ENCODE data around the gene GPR137.
"Not testable (repeated sequence)": the region's sequence is repeated elsewhere in the genome, so short reads cannot be mapped to it uniquely, and the experiment has no call there.

GPR137 gene

DNA sequence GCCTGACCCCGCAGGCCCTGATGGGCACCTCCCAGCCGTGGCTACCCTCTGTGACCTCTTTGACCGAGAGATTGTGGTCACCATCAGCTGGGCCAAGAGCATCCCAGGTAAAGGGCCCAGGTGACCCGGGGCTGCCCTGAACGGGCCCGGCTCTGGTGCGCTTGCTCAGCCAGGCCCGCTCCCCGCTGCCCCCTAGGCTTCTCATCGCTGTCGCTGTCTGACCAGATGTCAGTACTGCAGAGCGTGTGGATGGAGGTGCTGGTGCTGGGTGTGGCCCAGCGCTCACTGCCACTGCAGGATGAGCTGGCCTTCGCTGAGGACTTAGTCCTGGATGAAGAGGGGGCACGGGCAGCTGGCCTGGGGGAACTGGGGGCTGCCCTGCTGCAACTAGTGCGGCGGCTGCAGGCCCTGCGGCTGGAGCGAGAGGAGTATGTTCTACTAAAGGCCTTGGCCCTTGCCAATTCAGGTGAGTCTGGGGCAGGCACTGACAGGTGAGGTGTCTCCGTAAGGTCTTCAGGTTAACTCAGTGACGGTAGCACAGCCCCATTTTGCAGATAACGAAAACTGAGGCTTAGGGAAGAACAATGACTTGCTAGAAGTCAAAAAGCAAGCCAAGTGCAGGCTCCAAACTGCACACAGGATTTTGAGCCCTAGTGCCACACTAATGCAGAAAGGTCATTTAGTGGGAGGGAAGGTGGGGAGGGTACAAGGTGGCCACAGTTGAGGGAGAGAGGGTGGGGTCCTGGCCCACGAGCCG, 29.3 kb downstream of the GPR137 start:
- Histone ChIP-seq H3K4me3 (no peak overlapping the region), H3K27me3 (ENCODE audit: low read depth) (no peaks in the 10 kb centered on the region), H3K4me1 (peaks cover 13% of the 10 kb centered on the region), H3K36me3 (replicated peaks) (peaks cover 45% of the 10 kb centered on the region), H3K9me3 (no peaks in the 10 kb centered on the region)
- DNase-seq (ENCODE audit: low spot score in 2 of 2) = no peak
- in situ Hi-C loops (cut with MboI; ENCODE audit: low sequenced_read_pairs) = no loop called here

GRCh38 chr11:64315667-64316526, 30.2 kb downstream of the GPR137 start:
- H3K9me3 ChIP-seq; DNase-seq (ENCODE audit: low spot score in 2 of 2); in situ Hi-C loops (cut with MboI; ENCODE audit: low sequenced_read_pairs); H3K27me3 ChIP-seq (ENCODE audit: low read depth): not testable (repeated sequence)
- H3K4me1 ChIP-seq = peaks cover 13% of the 10 kb centered on the region
- peaks cover 49% of the 10 kb centered on the region for H3K36me3 ChIP-seq (replicated peaks)
- peak overlapping the region; percentile 91 for H3K4me3 ChIP-seq

- Histone ChIP-seq H3K4me1 (peaks cover 13% of the 10 kb centered on the region), H3K9me3 (no peaks in the 10 kb centered on the region), H3K27me3 (ENCODE audit: low read depth) (no peaks in the 10 kb centered on the region), H3K36me3 (replicated peaks) (peaks cover 53% of the 10 kb centered on the region), H3K4me3 (peak overlapping the region; percentile 91)
- DNase-seq (ENCODE audit: low spot score in 2 of 2) = peak; percentile 23 to 50
- in situ Hi-C loops (cut with MboI; ENCODE audit: low sequenced_read_pairs) = no loop called here
Measured at GRCh38 chr11:64316672-64317324, 31.1 kb downstream of the GPR137 start.

DNA sequence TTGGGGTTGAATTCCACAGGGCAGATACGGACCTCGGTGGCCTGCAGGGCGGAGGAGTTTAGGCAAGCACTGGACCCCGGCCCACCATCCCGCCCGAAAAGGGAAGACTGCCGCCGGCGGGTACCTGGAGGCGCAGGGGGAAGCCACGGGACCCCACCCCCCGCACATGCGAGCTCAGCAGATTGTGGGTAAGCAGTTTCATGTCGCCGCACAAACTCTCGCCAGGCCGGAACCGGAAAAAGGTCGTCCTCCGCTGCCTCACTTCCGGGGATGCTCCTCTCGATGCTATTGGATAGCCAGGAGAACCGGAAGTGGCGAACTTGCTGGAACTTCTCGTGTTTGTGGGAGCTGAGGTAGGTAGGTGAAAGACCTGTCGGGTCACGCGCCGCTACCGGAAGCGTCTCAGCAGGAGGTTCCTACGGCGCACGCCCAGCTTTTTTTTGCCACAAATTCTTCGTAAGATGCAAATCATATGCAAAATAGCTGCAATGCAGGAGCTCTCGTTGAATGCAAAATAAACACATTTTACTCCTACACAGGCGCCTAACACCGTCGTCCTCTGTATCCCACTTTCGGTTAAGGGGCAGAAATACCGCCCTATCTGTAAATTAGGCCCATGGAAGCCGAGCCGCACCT, 31.8 kb downstream of the GPR137 start, which contains the start of gene TRMT112:
TSS of gene TRMT112 (minus strand) at position 235 of the 636 bp plus-strand sequence. CDS start at position 202, 33 bp downstream.
- no peaks in the 10 kb centered on the region for H3K9me3 ChIP-seq
- peaks cover 13% of the 10 kb centered on the region for H3K4me1 ChIP-seq
- H3K4me3 ChIP-seq = peak within 1 kb of the TSS; percentile 91
- peaks cover 56% of the 10 kb centered on the region for H3K36me3 ChIP-seq (replicated peaks)
- peak; percentile 98 for DNase-seq (ENCODE audit: low spot score in 2 of 2)
- H3K27me3 ChIP-seq (ENCODE audit: low read depth) = no peaks in the 10 kb centered on the region
- in situ Hi-C loops (cut with MboI; ENCODE audit: low sequenced_read_pairs) = no loop called here

GRCh38 chr11:64317961-64318765, 32.5 kb downstream of the GPR137 start, which contains the start of gene PRDX5:
TSS of gene PRDX5 (plus strand) at chr11:64318121. CDS start at chr11:64318216, 95 bp downstream.
- peaks cover 13% of the 10 kb centered on the region for H3K4me1 ChIP-seq
- peak; percentile 94 to 97 for DNase-seq (ENCODE audit: low spot score in 2 of 2)
- peaks cover 59% of the 10 kb centered on the region for H3K36me3 ChIP-seq (replicated peaks)
- H3K9me3 ChIP-seq = no peaks in the 10 kb centered on the region
- H3K4me3 ChIP-seq = peak within 1 kb of the TSS; percentile 91
- in situ Hi-C loops (cut with MboI; ENCODE audit: low sequenced_read_pairs) = no loop called here
- H3K27me3 ChIP-seq (ENCODE audit: low read depth) = no peaks in the 10 kb centered on the region

GRCh38 chr11:64318766-64319761, 33.4 kb downstream of the GPR137 start:
- Histone ChIP-seq H3K9me3 (no peaks in the 10 kb centered on the region), H3K4me1 (peaks cover 13% of the 10 kb centered on the region), H3K27me3 (ENCODE audit: low read depth) (no peaks in the 10 kb centered on the region), H3K36me3 (replicated peaks) (peaks cover 59% of the 10 kb centered on the region), H3K4me3 (peak overlapping the region; percentile 91)
- in situ Hi-C loops (cut with MboI; ENCODE audit: low sequenced_read_pairs) = no loop called here
- DNase-seq (ENCODE audit: low spot score in 2 of 2) = peak in 1 of 2 experiments; percentile 42

DNA sequence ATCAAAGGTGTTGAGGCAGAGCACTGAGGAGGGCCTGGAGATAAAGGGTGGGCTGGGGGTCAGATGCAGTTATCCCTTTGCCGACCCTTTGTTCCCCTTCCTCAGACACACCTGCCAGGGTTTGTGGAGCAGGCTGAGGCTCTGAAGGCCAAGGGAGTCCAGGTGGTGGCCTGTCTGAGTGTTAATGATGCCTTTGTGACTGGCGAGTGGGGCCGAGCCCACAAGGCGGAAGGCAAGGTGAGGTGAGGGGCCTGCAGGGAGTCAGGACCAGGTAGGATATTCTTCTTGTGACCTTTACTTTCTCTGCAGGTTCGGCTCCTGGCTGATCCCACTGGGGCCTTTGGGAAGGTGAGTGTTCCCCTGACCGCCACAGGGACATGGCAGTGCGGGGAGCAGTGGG, 34.9 kb downstream of the GPR137 start:
- Histone ChIP-seq H3K36me3 (replicated peaks) (peaks cover 44% of the 10 kb centered on the region), H3K9me3 (no peaks in the 10 kb centered on the region), H3K4me1 (peaks cover 13% of the 10 kb centered on the region), H3K27me3 (ENCODE audit: low read depth) (no peaks in the 10 kb centered on the region), H3K4me3 (no peak overlapping the region)
- DNase-seq (ENCODE audit: low spot score in 2 of 2) = no peak
- in situ Hi-C loops (cut with MboI; ENCODE audit: low sequenced_read_pairs) = no loop called here

DNA sequence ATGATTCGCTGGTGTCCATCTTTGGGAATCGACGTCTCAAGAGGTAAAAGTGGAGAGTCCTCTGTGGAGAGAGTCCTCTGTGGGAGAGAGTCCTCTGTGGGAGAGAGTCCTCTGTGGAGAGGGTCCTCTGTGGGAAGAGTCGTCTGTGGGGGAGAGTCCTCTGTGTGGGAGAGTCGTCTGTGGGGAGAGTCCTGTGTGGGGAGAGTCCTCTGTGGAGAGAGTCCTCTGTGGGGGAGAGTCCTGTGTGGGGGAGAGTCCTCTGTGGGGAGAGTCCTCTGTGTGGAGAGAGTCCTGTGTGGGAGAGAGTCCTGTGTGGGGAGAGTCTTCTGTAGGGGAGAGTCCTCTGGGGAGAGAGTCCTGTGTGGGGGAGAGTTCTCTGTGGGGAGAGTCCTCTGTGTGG, 35.4 kb downstream of the GPR137 start:
- H3K4me3 ChIP-seq = no peak overlapping the region
- no peak for DNase-seq (ENCODE audit: low spot score in 2 of 2)
- H3K27me3 ChIP-seq (ENCODE audit: low read depth) = no peaks in the 10 kb centered on the region
- H3K4me1 ChIP-seq = peaks cover 13% of the 10 kb centered on the region
- H3K36me3 ChIP-seq (replicated peaks) = peaks cover 39% of the 10 kb centered on the region
- in situ Hi-C loops (cut with MboI; ENCODE audit: low sequenced_read_pairs) = no loop called here
- H3K9me3 ChIP-seq = no peaks in the 10 kb centered on the region

GRCh38 chr11:64321533-64321932, 35.9 kb downstream of the GPR137 start:
- Histone ChIP-seq H3K27me3 (ENCODE audit: low read depth) (no peaks in the 10 kb centered on the region), H3K4me1 (peaks cover 8% of the 10 kb centered on the region), H3K36me3 (replicated peaks) (peaks cover 34% of the 10 kb centered on the region)

GRCh38 chr11:64322925-64323260, 37.2 kb downstream of the GPR137 start:
- H3K4me1 ChIP-seq = peaks cover 8% of the 10 kb centered on the region
- in situ Hi-C loops (cut with MboI; ENCODE audit: low sequenced_read_pairs) = no loop called here
- peaks cover 26% of the 10 kb centered on the region for H3K36me3 ChIP-seq (replicated peaks)
- H3K9me3 ChIP-seq = no peaks in the 10 kb centered on the region; the same call in 1 of the 2 replicates
- H3K27me3 ChIP-seq (ENCODE audit: low read depth) = no peaks in the 10 kb centered on the region
- no peak for DNase-seq (ENCODE audit: low spot score in 2 of 2)
- no peak overlapping the region for H3K4me3 ChIP-seq

More at GRCh38 chr11:64321533-64321932, 35.9 kb downstream of the GPR137 start:
- Histone ChIP-seq H3K9me3 (no peaks in the 10 kb centered on the region), H3K4me3 (no peak overlapping the region)
- in situ Hi-C loops (cut with MboI; ENCODE audit: low sequenced_read_pairs) = no loop called here
- DNase-seq (ENCODE audit: low spot score in 2 of 2) = no peak

GRCh38 chr11:64323373-64323772, 37.7 kb downstream of the GPR137 start:
- peaks cover 26% of the 10 kb centered on the region for H3K36me3 ChIP-seq (replicated peaks)
- no peak overlapping the region for H3K4me3 ChIP-seq
- in situ Hi-C loops (cut with MboI; ENCODE audit: low sequenced_read_pairs) = no loop called here
- H3K4me1 ChIP-seq = peaks cover 8% of the 10 kb centered on the region
- no peaks in the 10 kb centered on the region for H3K27me3 ChIP-seq (ENCODE audit: low read depth)
- DNase-seq (ENCODE audit: low spot score in 2 of 2) = no peak
- H3K9me3 ChIP-seq = no peaks in the 10 kb centered on the region; the same call in 1 of the 2 replicates

DNA sequence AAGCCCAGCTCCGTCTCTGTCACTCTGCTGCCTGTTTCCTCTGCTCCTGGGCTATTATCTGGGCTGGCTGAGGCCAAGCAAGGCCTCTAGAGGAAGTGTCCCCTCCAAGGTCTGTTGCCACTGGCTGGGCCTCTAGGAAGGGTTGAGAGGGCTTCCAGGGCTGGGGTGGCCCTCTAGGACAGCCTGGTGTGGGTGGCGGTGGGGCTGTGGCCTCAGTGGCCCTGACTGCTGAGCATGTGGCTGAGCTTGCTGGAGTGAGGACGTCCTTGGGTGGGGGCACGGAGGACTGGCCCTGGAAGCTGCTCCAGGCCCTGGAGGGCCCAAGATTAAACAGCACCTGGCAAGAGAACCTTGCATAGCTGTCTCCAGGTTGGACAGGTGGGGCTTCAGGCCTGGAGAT, 38.3 kb downstream of the GPR137 start:
- H3K4me1 ChIP-seq; H3K27me3 ChIP-seq (ENCODE audit: low read depth); in situ Hi-C loops (cut with MboI; ENCODE audit: low sequenced_read_pairs); H3K4me3 ChIP-seq; H3K9me3 ChIP-seq; DNase-seq (ENCODE audit: low spot score in 2 of 2): not testable (repeated sequence)
- peaks cover 26% of the 10 kb centered on the region for H3K36me3 ChIP-seq (replicated peaks)
